BJ (cell line): ENCODE results near the gene CRADD. TPM values are rescaled to one million over a fixed set of nuclear protein-coding genes. Genes with fewer than 3 reads are reported as not detected.
"Not testable (repeated sequence)": the region's sequence is repeated elsewhere in the genome, so short reads cannot be mapped to it uniquely, and the experiment has no call there.

Experiments
- CTCF ChIA-PET: fragments of 350-600 bp; formaldehyde crosslinking; extraction: SDS; loops from one replicate; lab custom pipeline; 2021; ENCODE audit warnings: antibody characterized with exemption, inconsistent platforms; lab: Yijun Ruan, JAX
- POLR2A ChIA-PET: fragments of 300-600 bp; sonication (Branson Sonifier 250); formaldehyde crosslinking; extraction: SDS; loops from one replicate; lab custom pipeline; 2021; ENCODE audit warnings: antibody characterized with exemption; lab: Charles Lee
- DNase-seq: peaks from one replicate; pipeline ENCODE4 v3.0.0-alpha.2; 2011; ENCODE audit warnings: low read depth
- H3K27me3 ChIP-seq: 2 replicates; pipeline ENCODE4 v1.6.0; 2011; ENCODE audit warnings: low read length; ENCODE audit not compliant: control insufficient read depth, insufficient read depth
- H3K36me3 ChIP-seq: 2 replicates; pipeline ENCODE4 v1.5.1; 2011; ENCODE audit warnings: low read length; ENCODE audit not compliant: control insufficient read depth, insufficient read depth
- H3K4me3 ChIP-seq: 2 replicates; pipeline ENCODE4 v1.5.1; 2011; ENCODE audit warnings: low read depth, mild to moderate bottlenecking, control low read depth, low read length
- polyA plus RNA-seq: library from polyadenylated mRNA; depleted of rRNA; stranded (reverse); fragments of >200 nt; gene quantifications from 2 replicates; pipeline ENCODE4 v1.2.3, GENCODE V29; 2011
- TF ChIP-seq, protein P1 (sequence below): IDR thresholded peaks from 2 replicates; pipeline ENCODE4 v1.5.1; 2011; ENCODE audit warnings: low read depth, mild to moderate bottlenecking, control low read depth, inconsistent platforms, low read length, moderate library complexity; ENCODE audit not compliant: insufficient read depth

CRADD gene
- polyA plus RNA-seq, 1 experiment = 16.6 TPM

DNA sequence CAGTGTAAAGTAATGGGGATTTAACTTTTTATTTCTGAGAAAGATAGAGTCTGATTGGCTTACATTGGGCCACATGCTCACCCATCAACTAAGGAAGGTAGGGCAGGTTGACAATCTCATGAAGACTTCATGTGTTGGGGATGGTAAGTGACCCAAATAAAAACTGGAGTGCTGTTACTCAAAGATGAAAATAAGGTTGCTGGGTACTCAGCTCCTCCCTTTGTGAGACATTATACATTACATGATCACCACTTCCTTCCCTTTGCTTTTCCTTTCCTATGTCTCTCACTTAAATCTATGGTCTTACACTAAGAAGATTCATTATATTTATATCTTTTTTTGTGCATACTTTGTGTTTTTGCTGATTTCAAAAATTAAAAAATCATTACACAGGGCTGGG is 247.2 kb downstream of the CRADD start:
- ChIA-PET CTCF (interaction anchor here (1.1 kb wide), 1 partner anchor 11 kb away, joined by 3 read pairs; no protein-coding TSS in a partner anchor), POLR2A (no interaction called here)
- Histone ChIP-seq H3K27me3 (no peaks in the 10 kb centered on the region), H3K4me3 (no peak overlapping the region), H3K36me3 (no peaks in the 10 kb centered on the region)
- TF ChIP-seq, protein P1, sequence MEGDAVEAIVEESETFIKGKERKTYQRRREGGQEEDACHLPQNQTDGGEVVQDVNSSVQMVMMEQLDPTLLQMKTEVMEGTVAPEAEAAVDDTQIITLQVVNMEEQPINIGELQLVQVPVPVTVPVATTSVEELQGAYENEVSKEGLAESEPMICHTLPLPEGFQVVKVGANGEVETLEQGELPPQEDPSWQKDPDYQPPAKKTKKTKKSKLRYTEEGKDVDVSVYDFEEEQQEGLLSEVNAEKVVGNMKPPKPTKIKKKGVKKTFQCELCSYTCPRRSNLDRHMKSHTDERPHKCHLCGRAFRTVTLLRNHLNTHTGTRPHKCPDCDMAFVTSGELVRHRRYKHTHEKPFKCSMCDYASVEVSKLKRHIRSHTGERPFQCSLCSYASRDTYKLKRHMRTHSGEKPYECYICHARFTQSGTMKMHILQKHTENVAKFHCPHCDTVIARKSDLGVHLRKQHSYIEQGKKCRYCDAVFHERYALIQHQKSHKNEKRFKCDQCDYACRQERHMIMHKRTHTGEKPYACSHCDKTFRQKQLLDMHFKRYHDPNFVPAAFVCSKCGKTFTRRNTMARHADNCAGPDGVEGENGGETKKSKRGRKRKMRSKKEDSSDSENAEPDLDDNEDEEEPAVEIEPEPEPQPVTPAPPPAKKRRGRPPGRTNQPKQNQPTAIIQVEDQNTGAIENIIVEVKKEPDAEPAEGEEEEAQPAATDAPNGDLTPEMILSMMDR = no peak
- no peak for DNase-seq

DNA sequence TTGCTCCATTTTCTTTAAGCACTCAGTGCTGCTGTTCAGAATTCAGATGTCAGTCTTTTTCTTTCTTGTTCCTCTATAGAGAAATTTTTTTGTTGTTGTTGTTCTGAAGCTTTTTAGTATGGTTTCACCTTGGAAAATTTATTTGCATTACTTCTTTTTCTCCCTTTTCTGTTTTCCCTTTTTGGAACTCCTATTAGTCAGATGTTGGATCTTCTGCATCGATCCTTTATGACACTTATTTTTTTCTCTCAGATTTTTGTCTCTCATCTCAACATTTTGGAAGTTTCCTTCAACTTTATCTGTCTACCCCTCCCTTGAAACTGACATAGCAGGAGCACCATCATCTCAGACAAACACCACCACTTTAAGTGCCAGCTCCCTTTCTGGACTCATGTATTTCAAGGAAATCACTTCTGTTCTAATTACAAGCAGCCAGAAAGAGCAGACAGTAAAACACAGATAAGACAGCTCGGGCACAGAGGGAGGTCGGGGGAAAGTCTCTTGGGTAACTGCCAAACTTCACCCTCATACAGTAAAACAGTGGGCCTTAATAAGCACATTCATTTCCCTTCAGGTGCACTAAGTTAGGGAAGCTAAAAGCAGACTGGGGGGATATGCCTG is 248.5 kb downstream of the CRADD start:
- TF ChIP-seq, protein P1 = no peak
- Histone ChIP-seq H3K4me3 (no peak overlapping the region), H3K27me3 (no peaks in the 10 kb centered on the region), H3K36me3 (no peaks in the 10 kb centered on the region)
- CTCF ChIA-PET = interaction anchor here (0.6 to 1.1 kb wide), 4 partner anchors 14 to 314 kb away, joined by 3 to 4 read pairs (median 3); no protein-coding TSS in a partner anchor
- POLR2A ChIA-PET = no interaction called here
- DNase-seq = no peak

DNA sequence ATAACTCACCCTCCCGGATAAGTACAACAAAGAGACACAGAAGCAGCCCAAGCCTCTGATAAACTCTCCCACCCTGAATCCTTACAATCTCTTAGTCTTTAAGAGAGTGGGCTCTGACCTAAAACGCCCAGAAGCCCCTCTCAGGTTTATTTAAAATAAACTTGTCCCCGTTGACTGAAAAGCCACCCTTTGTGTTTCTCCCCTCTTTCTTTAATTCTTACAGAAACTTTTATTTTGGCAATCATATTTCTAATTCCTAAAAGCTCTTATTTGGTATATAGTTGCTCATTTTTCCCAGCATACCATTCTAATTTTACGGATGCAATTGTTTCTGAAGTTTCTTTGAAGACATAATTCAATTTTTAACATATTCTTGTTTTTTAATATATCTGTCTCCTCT is 249.1 kb downstream of the CRADD start:
- Histone ChIP-seq H3K27me3 (no peaks in the 10 kb centered on the region), H3K4me3 (no peak overlapping the region), H3K36me3 (no peaks in the 10 kb centered on the region)
- TF ChIP-seq, protein P1 = no peak
- no peak for DNase-seq
- ChIA-PET CTCF (interaction anchor here (0.6 to 1.1 kb wide), 3 partner anchors 47 to 314 kb away, joined by 3 to 4 read pairs (median 4); no protein-coding TSS in a partner anchor), POLR2A (no interaction called here)

DNA sequence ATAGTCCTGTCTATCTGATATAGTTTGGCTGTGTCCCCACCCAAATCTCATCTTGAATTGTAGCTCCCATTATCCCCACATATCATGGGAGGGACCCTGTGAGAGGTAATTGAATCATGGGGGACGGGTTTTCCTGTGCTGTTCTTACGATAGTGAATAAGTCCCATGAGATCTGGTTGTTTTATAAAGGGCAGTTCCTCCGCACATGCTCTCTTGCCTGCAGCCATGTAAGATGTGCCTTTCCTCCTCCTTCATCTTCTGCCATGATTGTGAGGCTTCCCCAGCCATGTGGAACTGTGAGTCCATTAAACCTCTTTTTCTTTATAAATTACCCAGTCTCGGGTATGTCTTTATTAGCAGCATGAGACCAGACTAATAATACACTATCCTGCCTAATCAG is 251.9 kb downstream of the CRADD start:
- H3K36me3 ChIP-seq, DNase-seq, H3K27me3 ChIP-seq, H3K4me3 ChIP-seq, POLR2A ChIA-PET: not testable (repeated sequence)
- CTCF ChIA-PET = interaction anchor here (1.0 kb wide), 1 partner anchor 11 kb away, joined by 3 read pairs; no protein-coding TSS in a partner anchor

DNA sequence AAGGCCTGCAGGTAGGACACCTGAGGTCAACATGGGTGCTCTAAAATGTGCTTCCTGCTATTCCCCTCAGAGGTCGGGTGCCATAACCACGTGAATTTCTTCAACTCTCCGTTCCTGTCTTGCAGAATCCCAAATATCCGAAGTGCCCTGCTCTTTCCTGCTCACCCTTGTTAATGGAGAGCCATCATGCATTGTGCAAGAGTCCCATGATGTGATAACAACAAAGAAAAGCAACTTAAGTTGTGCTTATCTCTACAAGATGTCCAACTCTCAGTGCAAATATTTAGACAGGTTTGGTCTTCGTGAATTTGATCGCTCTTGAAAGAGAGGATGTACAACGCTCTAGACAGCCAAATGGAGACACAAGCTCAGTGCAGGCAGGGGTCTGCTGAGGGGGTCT is 260.6 kb downstream of the CRADD start:
- no peaks in the 10 kb centered on the region for H3K36me3 ChIP-seq
- ChIA-PET CTCF (interaction anchor here (1.5 kb wide), 1 partner anchor 10 kb away, joined by 3 read pairs; no protein-coding TSS in a partner anchor), POLR2A (interaction anchor here (0.6 kb wide), 1 partner anchor 20 kb away, joined by 3 read pairs; no protein-coding TSS in a partner anchor)
- H3K27me3 ChIP-seq = no peaks in the 10 kb centered on the region
- TF ChIP-seq, protein P1 = no peak
- no peak for DNase-seq
- H3K4me3 ChIP-seq = no peak overlapping the region
